Skeletal muscle satellite cell (primary cell): ENCODE results near the gene KCNIP1.

Experiments
- H3K27me3 ChIP-seq: 2 replicates; pipeline ENCODE4 v1.7.0; 2013; ENCODE audit warnings: low read length; ENCODE audit not compliant: control insufficient read depth, insufficient read depth
- H3K36me3 ChIP-seq: 2 replicates; pipeline ENCODE4 v1.7.0; 2013; ENCODE audit warnings: mild to moderate bottlenecking, control low read depth, low read length; ENCODE audit not compliant: insufficient read depth
- H3K4me1 ChIP-seq: 2 replicates; pipeline ENCODE4 v1.7.0; 2013; ENCODE audit warnings: low read length; ENCODE audit not compliant: control insufficient read depth, insufficient read depth
- H3K4me2 ChIP-seq: 2 replicates; pipeline ENCODE4 v1.7.0; 2013; ENCODE audit warnings: mild to moderate bottlenecking, low read length
- H3K4me3 ChIP-seq: 2 replicates; pipeline ENCODE4 v1.7.0; 2013; ENCODE audit warnings: low read length
- H3K9ac ChIP-seq: 2 replicates; pipeline ENCODE4 v1.7.0; 2013; ENCODE audit warnings: mild to moderate bottlenecking, low read depth, low read length, moderate library complexity
- H3K9me3 ChIP-seq: replicated peaks from 2 replicates; pipeline ENCODE4 v1.7.0; 2013; ENCODE audit warnings: mild to moderate bottlenecking, control low read depth, low read length

The KCNIP1 gene

GRCh38 chr5:170642066-170642735 is 138.4 kb downstream of the KCNIP1 start:
- no peaks in the 10 kb centered on the region for H3K9me3 ChIP-seq
- peaks cover 7% of the 10 kb centered on the region for H3K27me3 ChIP-seq
- no peak overlapping the region for H3K9ac ChIP-seq
- H3K4me1 ChIP-seq = no peaks in the 10 kb centered on the region
- H3K36me3 ChIP-seq = no peaks in the 10 kb centered on the region
- H3K4me3 ChIP-seq = no peak overlapping the region
- H3K4me2 ChIP-seq = no peak overlapping the region

GRCh38 chr5:170642776-170643436 is 139.1 kb downstream of the KCNIP1 start:
- H3K9me3 ChIP-seq = no peaks in the 10 kb centered on the region
- no peak overlapping the region for H3K4me2 ChIP-seq
- no peaks in the 10 kb centered on the region for H3K36me3 ChIP-seq
- H3K4me3 ChIP-seq = no peak overlapping the region
- peaks cover 7% of the 10 kb centered on the region for H3K27me3 ChIP-seq
- no peaks in the 10 kb centered on the region for H3K4me1 ChIP-seq
- no peak overlapping the region for H3K9ac ChIP-seq

GRCh38 chr5:170643591-170643990 is 139.8 kb downstream of the KCNIP1 start:
- Histone ChIP-seq H3K4me3 (no peak overlapping the region), H3K9me3 (no peaks in the 10 kb centered on the region), H3K4me2 (no peak overlapping the region), H3K36me3 (no peaks in the 10 kb centered on the region), H3K4me1 (no peaks in the 10 kb centered on the region), H3K27me3 (peaks cover 7% of the 10 kb centered on the region), H3K9ac (no peak overlapping the region)

- H3K9ac ChIP-seq = no peak overlapping the region
- H3K36me3 ChIP-seq = no peaks in the 10 kb centered on the region
- no peak overlapping the region for H3K4me2 ChIP-seq
- no peak overlapping the region for H3K4me3 ChIP-seq
- peaks cover 7% of the 10 kb centered on the region for H3K27me3 ChIP-seq
- H3K9me3 ChIP-seq = no peaks in the 10 kb centered on the region
- no peaks in the 10 kb centered on the region for H3K4me1 ChIP-seq
Measured at GRCh38 chr5:170644501-170644900, 140.7 kb downstream of the KCNIP1 start.

- Histone ChIP-seq H3K4me1 (no peaks in the 10 kb centered on the region), H3K4me3 (no peak overlapping the region), H3K9ac (no peak overlapping the region), H3K4me2 (no peak overlapping the region), H3K27me3 (peaks cover 3% of the 10 kb centered on the region), H3K9me3 (no peaks in the 10 kb centered on the region), H3K36me3 (no peaks in the 10 kb centered on the region)
Measured at GRCh38 chr5:170648541-170648940, 144.7 kb downstream of the KCNIP1 start.

GRCh38 chr5:170650850-170651249 is 147.0 kb downstream of the KCNIP1 start:
- Histone ChIP-seq H3K9ac (no peak overlapping the region), H3K27me3 (peaks cover 4% of the 10 kb centered on the region), H3K4me1 (no peaks in the 10 kb centered on the region), H3K4me3 (no peak overlapping the region), H3K36me3 (no peaks in the 10 kb centered on the region), H3K4me2 (no peak overlapping the region), H3K9me3 (no peaks in the 10 kb centered on the region)

- Histone ChIP-seq H3K9me3 (no peaks in the 10 kb centered on the region), H3K4me1 (no peaks in the 10 kb centered on the region), H3K4me2 (no peak overlapping the region), H3K9ac (no peak overlapping the region), H3K27me3 (peaks cover 4% of the 10 kb centered on the region), H3K4me3 (no peak overlapping the region), H3K36me3 (no peaks in the 10 kb centered on the region)
Measured at GRCh38 chr5:170651604-170652277, 147.9 kb downstream of the KCNIP1 start.

- H3K4me2 ChIP-seq = no peak overlapping the region
- H3K4me3 ChIP-seq = no peak overlapping the region
- no peak overlapping the region for H3K9ac ChIP-seq
- H3K9me3 ChIP-seq = no peaks in the 10 kb centered on the region
- no peaks in the 10 kb centered on the region for H3K4me1 ChIP-seq
- H3K36me3 ChIP-seq = no peaks in the 10 kb centered on the region
- H3K27me3 ChIP-seq = peaks cover 4% of the 10 kb centered on the region
Measured at GRCh38 chr5:170655476-170655875, 151.7 kb downstream of the KCNIP1 start.

- Histone ChIP-seq H3K36me3 (no peaks in the 10 kb centered on the region), H3K4me2 (no peak overlapping the region), H3K27me3 (peaks cover 4% of the 10 kb centered on the region), H3K9ac (no peak overlapping the region), H3K9me3 (no peaks in the 10 kb centered on the region), H3K4me1 (no peaks in the 10 kb centered on the region), H3K4me3 (no peak overlapping the region)
Measured at GRCh38 chr5:170655920-170656319, 152.1 kb downstream of the KCNIP1 start.

GRCh38 chr5:170656346-170656745 is 152.5 kb downstream of the KCNIP1 start:
- Histone ChIP-seq H3K4me1 (no peaks in the 10 kb centered on the region), H3K4me3 (no peak overlapping the region), H3K36me3 (no peaks in the 10 kb centered on the region), H3K27me3 (peaks cover 4% of the 10 kb centered on the region), H3K4me2 (no peak overlapping the region), H3K9me3 (no peaks in the 10 kb centered on the region), H3K9ac (no peak overlapping the region)

GRCh38 chr5:170660531-170660930 is 156.7 kb downstream of the KCNIP1 start:
- Histone ChIP-seq H3K27me3 (peaks cover 7% of the 10 kb centered on the region), H3K9me3 (no peaks in the 10 kb centered on the region), H3K36me3 (no peaks in the 10 kb centered on the region), H3K9ac (no peak overlapping the region), H3K4me1 (no peaks in the 10 kb centered on the region), H3K4me3 (no peak overlapping the region), H3K4me2 (no peak overlapping the region)
